ENCODE data around the gene AP3S1. TPM values are rescaled to one million over a fixed set of nuclear protein-coding genes. Genes with fewer than 3 reads are reported as not detected.
A peak's percentile ranks its signal among the peaks of the same experiment; 100 is the strongest.

The AP3S1 gene
- total and polyA plus RNA-seq, 12 donors: 38.7 to 127 (median 72.9) TPM

- DNase-seq: no peak
- Histone ChIP-seq H3K36me3 (replicated peaks in 1 of 2) (no peaks in the 10 kb centered on the region), H3K27me3 (peaks cover 23% of the 10 kb centered on the region), H3K4me3 (no peak overlapping the region), H3K9me3 (replicated peaks in 1 of 3) (no peaks in the 10 kb centered on the region), H3K27ac (no peak overlapping the region), H3K4me1 (replicated peaks in 1 of 2) (peaks cover 0 to 1% of the 10 kb centered on the region in 2 donors)
- TF ChIP-seq, protein P1, sequence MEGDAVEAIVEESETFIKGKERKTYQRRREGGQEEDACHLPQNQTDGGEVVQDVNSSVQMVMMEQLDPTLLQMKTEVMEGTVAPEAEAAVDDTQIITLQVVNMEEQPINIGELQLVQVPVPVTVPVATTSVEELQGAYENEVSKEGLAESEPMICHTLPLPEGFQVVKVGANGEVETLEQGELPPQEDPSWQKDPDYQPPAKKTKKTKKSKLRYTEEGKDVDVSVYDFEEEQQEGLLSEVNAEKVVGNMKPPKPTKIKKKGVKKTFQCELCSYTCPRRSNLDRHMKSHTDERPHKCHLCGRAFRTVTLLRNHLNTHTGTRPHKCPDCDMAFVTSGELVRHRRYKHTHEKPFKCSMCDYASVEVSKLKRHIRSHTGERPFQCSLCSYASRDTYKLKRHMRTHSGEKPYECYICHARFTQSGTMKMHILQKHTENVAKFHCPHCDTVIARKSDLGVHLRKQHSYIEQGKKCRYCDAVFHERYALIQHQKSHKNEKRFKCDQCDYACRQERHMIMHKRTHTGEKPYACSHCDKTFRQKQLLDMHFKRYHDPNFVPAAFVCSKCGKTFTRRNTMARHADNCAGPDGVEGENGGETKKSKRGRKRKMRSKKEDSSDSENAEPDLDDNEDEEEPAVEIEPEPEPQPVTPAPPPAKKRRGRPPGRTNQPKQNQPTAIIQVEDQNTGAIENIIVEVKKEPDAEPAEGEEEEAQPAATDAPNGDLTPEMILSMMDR (IDR thresholded peaks at IDR 0.05): no peak
- no peak for TF ChIP-seq POLR2A (IDR thresholded peaks at IDR 0.05)
- 55 to 77% (median 72%) methylated on average over 6 of the region's 6 CpGs for WGBS, 4 donors
- intact Hi-C loops (cut with DNase I): no loop called here
Observed at GRCh38 chr5:115956957-115957356, 115.2 kb downstream of the AP3S1 start.

- TF ChIP-seq, protein P1 (IDR thresholded peaks at IDR 0.05): no peak
- no peak for TF ChIP-seq POLR2A (IDR thresholded peaks at IDR 0.05)
- intact Hi-C loops (cut with DNase I): no loop called here
- Histone ChIP-seq H3K4me1 (replicated peaks in 1 of 2) (peaks cover 11 to 14% of the 10 kb centered on the region in 2 donors), H3K27me3 (peaks cover 36% of the 10 kb centered on the region), H3K9me3 (replicated peaks in 1 of 3) (no peaks in the 10 kb centered on the region), H3K27ac (no peak overlapping the region), H3K4me3 (peak overlapping the region in 1 of 4 donors; percentile 36), H3K36me3 (replicated peaks in 1 of 2) (no peaks in the 10 kb centered on the region)
- WGBS, 4 donors: 10 to 23% (median 17%) methylated on average over 25 to 42 of the region's 42 CpGs
- DNase-seq: no peak
Observed at GRCh38 chr5:115961381-115962238, 119.9 kb downstream of the AP3S1 start.

GRCh38 chr5:115962239-115962564, 120.5 kb downstream of the AP3S1 start, which contains the start of gene LVRN:
Gene LVRN, plus strand, starts transcription at chr5:115962475. Its CDS starts 143 bp downstream, at chr5:115962618.
- Histone ChIP-seq H3K4me1 (replicated peaks in 1 of 2) (peaks cover 11 to 14% of the 10 kb centered on the region in 2 donors), H3K36me3 (replicated peaks in 1 of 2) (no peaks in the 10 kb centered on the region), H3K4me3 (peak within 1 kb of the TSS in 1 of 4 donors; percentile 36), H3K9me3 (replicated peaks in 1 of 3) (no peaks in the 10 kb centered on the region), H3K27me3 (peaks cover 36% of the 10 kb centered on the region), H3K27ac (no peak within 1 kb of the TSS)
- WGBS, 4 donors: 6 to 8% (median 6%) methylated on average over 9 to 18 of the region's 18 CpGs; no CpG with 5 or more reads in 1 of the 4 donors
- intact Hi-C loops (cut with DNase I): no loop called here
- no peak for DNase-seq
- TF ChIP-seq POLR2A (IDR thresholded peaks at IDR 0.05): no peak
- TF ChIP-seq, protein P1 (IDR thresholded peaks at IDR 0.05): no peak

DNA sequence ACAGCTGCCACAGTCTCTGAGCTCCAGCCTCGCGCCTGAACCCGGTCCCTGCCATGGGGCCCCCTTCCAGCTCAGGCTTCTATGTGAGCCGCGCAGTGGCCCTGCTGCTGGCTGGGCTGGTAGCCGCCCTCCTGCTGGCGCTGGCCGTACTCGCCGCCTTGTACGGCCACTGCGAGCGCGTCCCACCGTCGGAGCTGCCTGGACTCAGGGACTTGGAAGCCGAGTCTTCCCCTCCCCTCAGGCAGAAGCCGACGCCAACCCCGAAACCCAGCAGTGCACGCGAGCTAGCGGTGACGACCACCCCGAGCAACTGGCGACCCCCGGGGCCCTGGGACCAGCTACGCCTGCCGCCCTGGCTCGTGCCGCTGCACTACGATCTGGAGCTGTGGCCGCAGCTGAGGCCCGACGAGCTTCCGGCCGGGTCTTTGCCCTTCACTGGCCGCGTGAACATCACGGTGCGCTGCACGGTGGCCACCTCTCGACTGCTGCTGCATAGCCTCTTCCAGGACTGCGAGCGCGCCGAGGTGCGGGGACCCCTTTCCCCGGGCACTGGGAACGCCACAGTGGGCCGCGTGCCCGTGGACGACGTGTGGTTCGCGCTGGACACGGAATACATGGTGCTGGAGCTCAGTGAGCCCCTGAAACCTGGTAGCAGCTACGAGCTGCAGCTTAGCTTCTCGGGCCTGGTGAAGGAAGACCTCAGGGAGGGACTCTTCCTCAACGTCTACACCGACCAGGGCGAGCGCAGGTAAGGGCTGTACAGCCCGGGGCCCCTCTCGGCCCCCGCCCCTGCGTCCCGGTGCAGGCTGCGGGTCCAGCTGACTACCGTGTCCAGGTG, 121.0 kb downstream of the AP3S1 start:
- WGBS, 4 donors: 5 to 11% (median 6%) methylated on average over 17 to 71 of the region's 71 CpGs
- no peak overlapping the region for H3K27ac ChIP-seq

More for the DNA sequence above, 121.0 kb downstream of the AP3S1 start:
- Histone ChIP-seq H3K27me3 (peaks cover 36% of the 10 kb centered on the region), H3K4me3 (peak overlapping the region in 1 of 4 donors; percentile 36), H3K4me1 (replicated peaks in 1 of 2) (peaks cover 11 to 14% of the 10 kb centered on the region in 2 donors), H3K36me3 (replicated peaks in 1 of 2) (no peaks in the 10 kb centered on the region), H3K9me3 (replicated peaks in 1 of 3) (no peaks in the 10 kb centered on the region)
- TF ChIP-seq POLR2A (IDR thresholded peaks at IDR 0.05): no peak
- TF ChIP-seq, protein P1 (IDR thresholded peaks at IDR 0.05): peak in 1 of 6 experiments; percentile 4
- DNase-seq: peak in 4 of 7 donors; percentile 14 to 28 (median 18)
- intact Hi-C loops (cut with DNase I): no loop called here

Data from adrenal gland (tissue), 12 donors.